VCaP (cell line): ENCODE data around the gene SRBD1.
A peak's percentile ranks its signal among the peaks of the same experiment; 100 is the strongest.
"Not testable (repeated sequence)": the region's sequence is repeated elsewhere in the genome, so short reads cannot be mapped to it uniquely, and the experiment has no call there.

Experiments used
- H3K27ac ChIP-seq: fragments of 450-650 bp; 2 replicates; pipeline ENCODE4 v1.5.1; 2017
- TF ChIP-seq, protein P1 (sequence below): fragments of 450-650 bp; conservative IDR thresholded peaks from 2 replicates; pipeline ENCODE4 v1.5.1; 2017; ENCODE audit warnings: mild to moderate bottlenecking, moderate library complexity

Gene SRBD1

DNA sequence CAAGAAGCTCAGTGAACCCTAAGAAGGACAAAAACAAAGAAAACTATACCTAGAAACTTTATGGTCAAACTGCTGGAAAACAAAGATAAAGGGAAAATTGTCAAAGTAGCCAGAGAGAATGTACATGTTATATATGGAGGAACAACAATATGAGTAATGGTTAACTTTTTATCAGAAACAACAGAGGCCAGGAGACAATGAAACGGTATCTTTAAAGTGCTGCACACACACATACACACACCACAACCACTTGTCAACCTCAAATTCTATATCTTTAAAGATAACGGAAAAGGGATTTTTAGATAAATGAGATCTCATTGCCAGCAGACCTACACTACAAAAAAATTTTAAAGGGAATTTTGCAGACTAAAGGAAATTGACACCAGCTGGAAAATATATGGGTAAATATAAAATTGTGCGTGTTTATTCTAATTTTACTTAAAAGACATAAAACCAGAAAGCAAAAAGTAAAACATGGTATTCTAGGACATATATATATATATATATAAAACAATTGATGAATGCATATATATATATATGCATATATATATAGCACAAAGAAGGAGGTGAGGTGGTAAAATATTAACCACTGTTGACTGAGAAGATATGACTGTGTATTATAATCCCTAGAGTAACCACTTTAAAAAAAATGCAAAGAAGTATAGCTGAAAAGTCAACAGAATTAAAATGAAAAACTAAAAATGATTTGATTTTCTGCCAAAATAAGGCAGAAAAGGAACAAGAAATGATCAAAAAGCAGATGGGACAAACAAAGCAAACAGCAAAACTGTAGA, 172.0 kb downstream of the SRBD1 start:
- H3K27ac ChIP-seq = no peak overlapping the region
- TF ChIP-seq, protein P1, sequence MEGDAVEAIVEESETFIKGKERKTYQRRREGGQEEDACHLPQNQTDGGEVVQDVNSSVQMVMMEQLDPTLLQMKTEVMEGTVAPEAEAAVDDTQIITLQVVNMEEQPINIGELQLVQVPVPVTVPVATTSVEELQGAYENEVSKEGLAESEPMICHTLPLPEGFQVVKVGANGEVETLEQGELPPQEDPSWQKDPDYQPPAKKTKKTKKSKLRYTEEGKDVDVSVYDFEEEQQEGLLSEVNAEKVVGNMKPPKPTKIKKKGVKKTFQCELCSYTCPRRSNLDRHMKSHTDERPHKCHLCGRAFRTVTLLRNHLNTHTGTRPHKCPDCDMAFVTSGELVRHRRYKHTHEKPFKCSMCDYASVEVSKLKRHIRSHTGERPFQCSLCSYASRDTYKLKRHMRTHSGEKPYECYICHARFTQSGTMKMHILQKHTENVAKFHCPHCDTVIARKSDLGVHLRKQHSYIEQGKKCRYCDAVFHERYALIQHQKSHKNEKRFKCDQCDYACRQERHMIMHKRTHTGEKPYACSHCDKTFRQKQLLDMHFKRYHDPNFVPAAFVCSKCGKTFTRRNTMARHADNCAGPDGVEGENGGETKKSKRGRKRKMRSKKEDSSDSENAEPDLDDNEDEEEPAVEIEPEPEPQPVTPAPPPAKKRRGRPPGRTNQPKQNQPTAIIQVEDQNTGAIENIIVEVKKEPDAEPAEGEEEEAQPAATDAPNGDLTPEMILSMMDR = no peak

DNA sequence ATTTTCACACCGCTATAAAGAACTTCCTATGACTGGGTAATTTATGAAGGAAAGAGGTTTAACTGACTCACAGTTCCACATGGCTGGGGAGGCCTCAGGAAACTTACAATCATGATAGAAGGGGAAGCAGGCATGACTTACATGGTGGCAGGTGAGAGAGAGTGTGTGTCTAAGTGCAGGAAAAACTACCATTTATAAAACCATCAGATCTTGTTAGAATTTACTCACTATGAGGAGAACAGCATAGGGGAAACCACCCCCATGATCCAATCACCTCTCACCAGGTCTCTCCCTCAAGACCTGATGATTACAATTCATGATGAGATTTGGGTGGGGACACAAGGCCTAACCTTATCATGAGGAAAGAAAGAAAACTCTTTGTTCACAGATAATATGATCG, 174.6 kb downstream of the SRBD1 start:
- TF ChIP-seq, protein P1 = no peak
- H3K27ac ChIP-seq = no peak overlapping the region

DNA sequence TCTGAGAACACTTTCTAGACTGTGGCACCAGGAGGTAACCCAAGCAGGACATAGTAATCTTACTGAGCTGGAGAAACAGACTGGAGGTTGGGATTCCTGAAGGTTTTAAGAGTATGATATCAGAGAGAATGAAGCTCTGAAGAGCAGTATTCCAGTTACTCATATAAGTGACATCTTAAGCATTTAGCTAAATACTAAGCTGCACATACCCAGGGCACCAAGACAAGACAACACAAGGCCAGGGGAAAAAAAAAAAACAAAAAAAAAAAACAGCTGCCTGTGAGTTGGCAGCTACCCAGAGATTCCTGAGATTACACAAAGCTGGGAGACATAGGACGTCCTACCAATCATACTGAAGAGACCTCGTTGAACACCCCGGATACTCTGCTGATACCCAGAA, 175.8 kb downstream of the SRBD1 start:
- H3K27ac ChIP-seq = no peak overlapping the region
- TF ChIP-seq, protein P1 = no peak

DNA sequence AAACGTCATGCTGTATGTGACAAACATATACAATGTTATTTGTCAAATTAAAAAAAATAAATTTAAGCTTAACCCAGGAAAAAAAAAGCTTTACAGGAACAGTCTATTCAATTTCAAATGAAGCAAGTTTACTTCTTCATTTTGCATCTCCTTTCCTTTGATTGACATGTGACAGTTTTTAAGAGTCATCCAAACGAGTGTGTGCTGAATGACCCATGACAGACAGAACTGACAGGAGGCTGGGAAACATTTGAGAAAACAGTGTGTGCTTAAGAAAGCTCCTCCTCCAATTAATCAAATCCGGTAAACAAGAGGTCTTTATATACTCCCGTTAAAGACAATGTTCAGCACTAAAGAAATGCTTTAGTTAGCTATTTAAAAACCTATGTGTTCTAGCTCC, 177.7 kb downstream of the SRBD1 start:
- TF ChIP-seq, protein P1 = no peak
- H3K27ac ChIP-seq = peak overlapping the region; percentile 22; the same call in 1 of the 2 replicates

DNA sequence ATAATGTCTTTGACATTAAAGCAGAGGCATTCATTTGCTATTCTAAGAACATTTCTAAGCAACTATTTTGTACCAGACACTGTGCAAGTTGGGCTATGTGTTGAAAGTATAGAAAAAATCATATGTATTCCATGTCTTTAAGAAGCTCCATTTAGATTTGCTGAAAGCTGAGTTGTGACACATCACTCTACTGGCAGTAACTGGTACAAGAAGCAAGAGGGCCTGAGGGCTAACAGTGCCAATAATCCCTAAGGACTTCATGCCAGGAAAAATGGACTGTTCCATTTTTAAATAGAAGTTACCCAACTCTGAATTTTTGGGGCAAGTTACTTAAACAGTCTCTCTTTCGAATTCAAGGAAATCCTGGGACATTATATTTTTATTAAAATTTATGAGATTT, 178.7 kb downstream of the SRBD1 start:
- H3K27ac ChIP-seq = no peak overlapping the region
- TF ChIP-seq, protein P1 = no peak

DNA sequence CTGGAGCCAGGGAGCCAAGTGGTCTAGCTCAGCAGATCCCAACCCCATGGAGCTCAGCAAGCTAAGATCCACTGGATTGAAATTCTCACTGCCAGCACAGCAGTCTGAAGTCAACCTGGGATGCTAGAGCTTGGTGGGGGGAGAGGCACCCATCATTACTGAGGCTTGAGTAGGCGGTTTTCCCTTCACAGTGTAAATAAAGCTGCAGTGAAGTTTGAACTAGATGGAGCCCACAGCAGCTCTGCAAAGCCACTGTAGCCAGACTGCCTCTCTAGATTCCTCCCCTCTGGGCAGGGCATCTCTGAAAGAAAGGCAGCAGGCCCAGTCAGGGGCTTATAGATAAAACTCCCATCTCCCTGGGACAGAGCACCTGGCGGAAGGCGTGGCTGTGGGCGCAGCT, 185.0 kb downstream of the SRBD1 start:
- not testable (repeated sequence) for H3K27ac ChIP-seq

DNA sequence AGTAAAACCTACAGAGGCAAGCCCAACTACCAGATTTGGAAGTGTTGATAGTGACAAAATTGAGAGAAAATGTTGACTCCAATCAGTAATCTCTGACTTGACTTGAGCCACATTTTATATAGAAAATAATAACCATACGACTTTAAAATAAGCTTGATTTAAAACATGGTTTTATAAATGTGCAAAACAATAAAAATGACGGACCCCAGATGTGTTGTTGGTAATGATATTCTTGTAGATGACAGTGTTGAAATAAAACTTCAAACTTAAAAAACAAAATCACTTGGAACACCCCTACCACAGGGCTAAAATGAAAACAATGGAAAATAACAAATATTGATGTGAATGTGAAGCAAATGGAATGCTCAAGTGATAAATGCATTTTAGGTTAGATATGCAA, 188.1 kb downstream of the SRBD1 start:
- H3K27ac ChIP-seq = no peak overlapping the region
- TF ChIP-seq, protein P1 = no peak

DNA sequence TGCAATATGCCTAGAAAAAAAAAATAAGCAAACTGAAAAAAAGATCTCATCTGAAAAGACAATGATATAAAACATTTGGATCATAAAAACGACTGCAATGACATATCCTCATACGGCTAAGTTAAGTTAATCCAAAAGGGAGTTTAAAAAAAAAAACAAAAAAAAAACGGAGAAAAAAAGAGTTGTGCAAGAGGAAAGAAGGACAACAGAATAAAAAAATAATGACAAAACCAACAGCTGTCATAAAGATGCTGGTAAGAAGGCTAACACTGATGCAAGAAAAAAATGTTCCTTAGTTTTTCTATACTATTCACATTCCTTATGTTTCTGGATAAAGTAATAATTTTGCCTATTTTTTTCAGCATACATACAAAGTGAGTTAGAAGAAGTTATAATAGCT, 192.5 kb downstream of the SRBD1 start:
- TF ChIP-seq, protein P1 = no peak
- H3K27ac ChIP-seq = no peak overlapping the region
